Neural progenitor cell (in vitro differentiated cells): ENCODE results near the gene PARP11.

Source experiments
- CTCF ChIP-seq: fragments of 200-600 bp; sonication (generic); IDR thresholded peaks from 2 replicates; pipeline ENCODE4 v1.5.1; 2017; ENCODE audit warnings: antibody characterized with exemption, mild to moderate bottlenecking
- EZH2 ChIP-seq: fragments of 200-600 bp; sonication (generic); IDR thresholded peaks from 2 replicates; pipeline ENCODE4 v1.6.1; 2017; ENCODE audit warnings: antibody characterized with exemption, mild to moderate bottlenecking, moderate library complexity

GRCh38 chr12:3820122-3820521 lies 53.1 kb downstream of the PARP11 start:
- no peak for TF ChIP-seq CTCF
- no peak for TF ChIP-seq EZH2
